HCT116 (cell line): Measurements from ENCODE around the gene TEX261. TPM values are rescaled to one million over a fixed set of nuclear protein-coding genes. Genes with fewer than 3 reads are reported as not detected.

ENCODE experiments used
- ATAC-seq: fragments of 200-7000 bp; cut with Tn5 transposase; 2 replicates; pipeline ENCODE4 v1.9.1; 2020; ENCODE audit warnings: mild to moderate bottlenecking, moderate library complexity
- BruUV-seq: library from RNA; stranded (reverse); fragments of 400-500 nt; replicated peaks from 2 replicates; lab custom pipeline; 2021; lab: Mats Ljungman, UMichigan
- CTCF ChIA-PET: fragments of 300-600 bp; sonication (Branson Sonifier 250); formaldehyde crosslinking; loops from one replicate; lab custom pipeline; 2021; ENCODE audit warnings: antibody characterized with exemption; lab: Charles Lee
- POLR2A ChIA-PET: fragments of 300-600, 350-600 bp; sonication (Branson Sonifier 250); formaldehyde crosslinking; loops from one replicate; lab custom pipeline; 2021; ENCODE audit warnings: antibody characterized with exemption; lab: Charles Lee
- RAD21 ChIA-PET, 2 experiments: fragments of 300-600 bp; sonication (Branson Sonifier 250); formaldehyde crosslinking; loops; one replicate each; lab custom pipeline; 2023; ENCODE audit warnings: low total read pairs in 2 of 2; ENCODE audit not compliant: uncharacterized antibody in 2 of 2, unreplicated experiment in 2 of 2, low non-redundant PET in 1 of 2; lab: Charles Lee
- DNase-seq: peaks from one replicate; pipeline ENCODE4 v3.0.0-alpha.2; 2010; ENCODE audit warnings: low read depth, low spot score
- H2AFZ ChIP-seq: fragments of 200-600 bp; shearing (Covaris generic), sonication (generic); 2 replicates; pipeline ENCODE4 v1.6.1; 2017; ENCODE audit warnings: low read depth, mixed run types, mixed read lengths, antibody characterized with exemption, low read length; ENCODE audit not compliant: poor library complexity, severe bottlenecking
- H3K27ac ChIP-seq: 2 replicates; pipeline ENCODE4 v1.5.1; 2012; ENCODE audit warnings: low read depth, low read length
- H3K27me3 ChIP-seq: fragments of 200-600 bp; sonication (generic); 2 replicates; pipeline ENCODE4 v1.6.1; 2016; ENCODE audit warnings: mixed run types, low read length, mixed read lengths; ENCODE audit not compliant: insufficient read depth
- H3K36me3 ChIP-seq, 2 experiments: fragments of 200-500 bp in 1 of 2; fragments of 200-600 bp in 1 of 2; sonication (Bioruptor generic) in 1 of 2; sonication (generic) in 1 of 2; 2 replicates each; pipeline versions ENCODE4 v1.5.1 to v1.6.1; 2014 to 2016; ENCODE audit warnings: low read length in 2 of 2, inconsistent platforms in 1 of 2, mixed read lengths in 1 of 2, mixed run types in 1 of 2; ENCODE audit not compliant: insufficient read depth in 2 of 2, control insufficient read depth in 1 of 2
- H3K4me1 ChIP-seq, 2 experiments: fragments of 200-600 bp in 1 of 2; sonication (generic) in 1 of 2; 2 replicates each; pipeline versions ENCODE4 v1.5.1 to v1.6.1; 2012 to 2017; ENCODE audit warnings: low read length in 2 of 2, inconsistent platforms in 1 of 2, mild to moderate bottlenecking in 1 of 2, mixed read lengths in 1 of 2, mixed run types in 1 of 2, moderate library complexity in 1 of 2; ENCODE audit not compliant: insufficient read depth in 2 of 2, control insufficient read depth in 1 of 2
- H3K4me2 ChIP-seq: fragments of 200-600 bp; sonication (generic); 2 replicates; pipeline ENCODE4 v1.6.1; 2017; ENCODE audit warnings: mixed run types, low read length, mixed read lengths
- H3K4me3 ChIP-seq, 2 experiments: fragments of 200-600 bp in 1 of 2; sonication (generic) in 1 of 2; replicated peaks in 1 of 2; 2 replicates each; pipeline ENCODE4 v1.5.1; 2011 to 2016; ENCODE audit warnings: low read length in 2 of 2, control low read depth in 1 of 2, low read depth in 1 of 2, mild to moderate bottlenecking in 1 of 2, mixed read lengths in 1 of 2, mixed run types in 1 of 2
- H3K79me2 ChIP-seq: fragments of 200-600 bp; sonication (generic); 2 replicates; pipeline ENCODE4 v1.6.1; 2017; ENCODE audit warnings: mild to moderate bottlenecking, mixed run types, low read length, moderate library complexity, mixed read lengths; ENCODE audit not compliant: insufficient read depth
- H3K9ac ChIP-seq: fragments of 200-600 bp; sonication (generic); 2 replicates; pipeline ENCODE4 v1.6.1; 2016; ENCODE audit warnings: low read length, mixed read lengths
- H3K9me2 ChIP-seq: fragments of 200-600 bp; sonication (generic), shearing (Covaris generic); 2 replicates; pipeline ENCODE4 v1.6.1; 2017; ENCODE audit warnings: mixed run types, mild to moderate bottlenecking, moderate library complexity; ENCODE audit not compliant: insufficient read depth
- H3K9me3 ChIP-seq, 2 experiments: fragments of 200-500 bp in 1 of 2; fragments of 200-600 bp in 1 of 2; sonication (Bioruptor generic) in 1 of 2; sonication (generic) in 1 of 2; 2 replicates each; pipeline ENCODE4 v1.6.1; 2014 to 2017; ENCODE audit warnings: low read length in 2 of 2, mixed read lengths in 2 of 2, inconsistent platforms in 1 of 2, low read depth in 1 of 2, mild to moderate bottlenecking in 1 of 2, mixed run types in 1 of 2, moderate library complexity in 1 of 2; ENCODE audit not compliant: control insufficient read depth in 1 of 2, insufficient read depth in 1 of 2
- H4K20me1 ChIP-seq: fragments of 200-600 bp; sonication (generic), shearing (Covaris generic); 2 replicates; pipeline ENCODE4 v1.6.1; 2017; ENCODE audit warnings: mixed run types, mild to moderate bottlenecking, moderate library complexity; ENCODE audit not compliant: insufficient read depth
- EZH2 ChIP-seq: fragments of 200-600 bp; sonication (generic); IDR thresholded peaks from 2 replicates; pipeline ENCODE4 v1.6.1; 2017; ENCODE audit warnings: antibody characterized with exemption, mixed run types
- EZH2phosphoT487 ChIP-seq: fragments of 200-600 bp; IDR thresholded peaks from 2 replicates; pipeline ENCODE4 v1.6.1; 2018; ENCODE audit warnings: antibody characterized with exemption, borderline replicate concordance
- RAD21 ChIP-seq: IDR thresholded peaks from 2 replicates; pipeline ENCODE4 v1.6.1; 2012; ENCODE audit warnings: low read depth, mild to moderate bottlenecking
- REST ChIP-seq: IDR thresholded peaks from 2 replicates; pipeline ENCODE4 v1.6.1; 2012; ENCODE audit warnings: low read depth
- SP1 ChIP-seq: IDR thresholded peaks from 2 replicates; pipeline ENCODE4 v1.6.1; 2012; ENCODE audit warnings: low read depth
- SRF ChIP-seq: IDR thresholded peaks from 2 replicates; pipeline ENCODE4 v1.6.1; 2012; ENCODE audit warnings: low read depth
- ZFX ChIP-seq: fragments of 450-650 bp; IDR thresholded peaks from 2 replicates; pipeline ENCODE4 v1.6.1; 2017
- intact Hi-C: fragments of 100-400 bp; cut with micrococcal nuclease; formaldehyde crosslinking; loops from 2 replicates; pipeline ENCODE4 v1.10.0; 2022
- total RNA-seq: library from RNA; stranded (reverse); gene quantifications from one replicate; pipeline ENCODE4 v1.2.1, GENCODE V29; 2021; ENCODE audit not compliant: unreplicated experiment
- TF ChIP-seq, protein P1 (sequence below): IDR thresholded peaks from 2 replicates; pipeline ENCODE4 v1.6.1; 2012
- TF ChIP-seq, protein P2 (sequence below), 3 experiments: fragments of 200-600 bp in 1 of 3; sonication (generic) in 1 of 3; IDR thresholded peaks in 2 of 3; conservative IDR thresholded peaks in 1 of 3; 2 replicates each; pipeline ENCODE4 v1.5.1; 2012 to 2017; ENCODE audit warnings: low read depth in 2 of 3, low read length in 2 of 3, antibody characterized with exemption in 1 of 3, borderline replicate concordance in 1 of 3, control low read depth in 1 of 3, mild to moderate bottlenecking in 1 of 3, mixed read lengths in 1 of 3, mixed run types in 1 of 3, moderate library complexity in 1 of 3; ENCODE audit not compliant: insufficient read depth in 1 of 3

The TEX261 gene
- total RNA-seq, 1 experiment from 2014 or later: 37.9 TPM

GRCh38 chr2:71006955-71007799, 12.5 kb upstream of the TEX261 start:
- DNase-seq: no peak
- ChIA-PET RAD21 (no interaction called here), CTCF (no interaction called here)
- peak; percentile 80 for ATAC-seq
- Histone ChIP-seq H3K9ac (no peak overlapping the region), H3K79me2 (no peaks in the 10 kb centered on the region), H3K36me3 (no peaks in the 10 kb centered on the region), H3K27me3 (no peaks in the 10 kb centered on the region), H3K4me3 (no peak overlapping the region), H3K27ac (no peak overlapping the region), H4K20me1 (no peaks in the 10 kb centered on the region), H3K4me2 (no peak overlapping the region), H2AFZ (no peak overlapping the region), H3K9me2 (no peaks in the 10 kb centered on the region), H3K4me1 (no peaks in the 10 kb centered on the region), H3K9me3 (no peaks in the 10 kb centered on the region)
- no TSS peak for BruUV-seq
- intact Hi-C loops: no loop called here
- TF ChIP-seq, protein P1, sequence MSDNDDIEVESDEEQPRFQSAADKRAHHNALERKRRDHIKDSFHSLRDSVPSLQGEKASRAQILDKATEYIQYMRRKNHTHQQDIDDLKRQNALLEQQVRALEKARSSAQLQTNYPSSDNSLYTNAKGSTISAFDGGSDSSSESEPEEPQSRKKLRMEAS: no peak
- TF ChIP-seq, protein P2, sequence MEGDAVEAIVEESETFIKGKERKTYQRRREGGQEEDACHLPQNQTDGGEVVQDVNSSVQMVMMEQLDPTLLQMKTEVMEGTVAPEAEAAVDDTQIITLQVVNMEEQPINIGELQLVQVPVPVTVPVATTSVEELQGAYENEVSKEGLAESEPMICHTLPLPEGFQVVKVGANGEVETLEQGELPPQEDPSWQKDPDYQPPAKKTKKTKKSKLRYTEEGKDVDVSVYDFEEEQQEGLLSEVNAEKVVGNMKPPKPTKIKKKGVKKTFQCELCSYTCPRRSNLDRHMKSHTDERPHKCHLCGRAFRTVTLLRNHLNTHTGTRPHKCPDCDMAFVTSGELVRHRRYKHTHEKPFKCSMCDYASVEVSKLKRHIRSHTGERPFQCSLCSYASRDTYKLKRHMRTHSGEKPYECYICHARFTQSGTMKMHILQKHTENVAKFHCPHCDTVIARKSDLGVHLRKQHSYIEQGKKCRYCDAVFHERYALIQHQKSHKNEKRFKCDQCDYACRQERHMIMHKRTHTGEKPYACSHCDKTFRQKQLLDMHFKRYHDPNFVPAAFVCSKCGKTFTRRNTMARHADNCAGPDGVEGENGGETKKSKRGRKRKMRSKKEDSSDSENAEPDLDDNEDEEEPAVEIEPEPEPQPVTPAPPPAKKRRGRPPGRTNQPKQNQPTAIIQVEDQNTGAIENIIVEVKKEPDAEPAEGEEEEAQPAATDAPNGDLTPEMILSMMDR (IDR thresholded peaks at IDR 0.05 in 2 of 3, conservative IDR thresholded peaks at IDR 0.05 in 1 of 3; ENCODE audit: borderline replicate concordance in 1 of 3, insufficient read depth in 1 of 3, low read depth in 2 of 3, low read length in 2 of 3): 0 out of 6 replicates have a peak, but pooled peaks of 1 of the 3 experiments have one; percentile 12
- TF ChIP-seq, all 23 proteins: peak for 1
- POLR2A ChIA-PET: no interaction called here

GRCh38 chr2:71006323-71006722, 11.7 kb upstream of the TEX261 start:
- H3K4me1 ChIP-seq: peaks cover 0 to 3% of the 10 kb centered on the region in 2 experiments; a peak in 2 of 4 replicates
- no peaks in the 10 kb centered on the region for H3K9me2 ChIP-seq
- no peak overlapping the region for H2AFZ ChIP-seq
- no peak overlapping the region for H3K4me2 ChIP-seq
- H3K4me3 ChIP-seq: no peak overlapping the region
- ChIA-PET POLR2A (no interaction called here), RAD21 (no interaction called here), CTCF (no interaction called here)
- H4K20me1 ChIP-seq: no peaks in the 10 kb centered on the region
- no peaks in the 10 kb centered on the region for H3K36me3 ChIP-seq
- no peaks in the 10 kb centered on the region for H3K79me2 ChIP-seq
- no peak overlapping the region for H3K27ac ChIP-seq
- intact Hi-C loops: no loop called here
- DNase-seq (no peak), ATAC-seq (no peak)
- BruUV-seq: no TSS peak
- no peak for TF ChIP-seq SRF
- no peak for TF ChIP-seq REST
- no peak for TF ChIP-seq EZH2phosphoT487
- TF ChIP-seq, protein P1: no peak
- TF ChIP-seq ZFX: no peak
- TF ChIP-seq EZH2: no peak
- TF ChIP-seq SP1: no peak
- no peak for TF ChIP-seq RAD21
- no peaks in the 10 kb centered on the region for H3K9me3 ChIP-seq
- no peak overlapping the region for H3K9ac ChIP-seq
- no peaks in the 10 kb centered on the region for H3K27me3 ChIP-seq
